GM13976 (cell line): ENCODE results near the gene EEA1.

Experiments
- DNase-seq: peaks from one replicate; pipeline ENCODE4 v3.0.0; 2012; ENCODE audit warnings: low spot score
- in situ Hi-C: fragments of 300-500 bp; cut with MboI; formaldehyde crosslinking; loops from one replicate; pipeline ENCODE4 v1.12.0; 2022; ENCODE audit warnings: low sequenced_read_pairs, mixed read lengths, inconsistent platforms; ENCODE audit not compliant: unreplicated experiment
- TF ChIP-seq, protein P1 (sequence below): IDR thresholded peaks from 2 replicates; pipeline ENCODE4 v1.5.1; 2012; ENCODE audit warnings: borderline replicate concordance, mild to moderate bottlenecking; ENCODE audit not compliant: insufficient read depth; ENCODE audit errors: extremely low read depth, missing control alignments, control extremely low read depth

Gene EEA1

DNA sequence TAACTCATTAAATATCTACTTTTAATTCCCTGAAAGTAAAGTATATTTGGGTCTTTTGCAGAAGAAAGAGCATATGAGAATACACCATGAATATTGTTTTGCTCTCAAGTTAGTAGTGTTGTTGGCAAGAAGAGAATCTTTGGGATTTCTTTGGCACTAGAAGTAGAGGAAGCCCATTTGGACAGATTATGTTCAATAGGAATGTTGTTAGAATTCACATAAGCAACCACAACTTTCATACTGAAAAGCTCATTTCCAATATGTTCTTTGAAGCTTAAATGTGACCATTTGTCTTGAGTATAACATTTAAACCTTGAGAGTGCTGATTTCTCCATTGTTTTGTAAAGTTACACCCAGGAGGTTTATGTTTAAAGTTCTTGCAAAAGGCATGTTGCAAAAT lies 188.7 kb downstream of the EEA1 start:
- TF ChIP-seq, protein P1, sequence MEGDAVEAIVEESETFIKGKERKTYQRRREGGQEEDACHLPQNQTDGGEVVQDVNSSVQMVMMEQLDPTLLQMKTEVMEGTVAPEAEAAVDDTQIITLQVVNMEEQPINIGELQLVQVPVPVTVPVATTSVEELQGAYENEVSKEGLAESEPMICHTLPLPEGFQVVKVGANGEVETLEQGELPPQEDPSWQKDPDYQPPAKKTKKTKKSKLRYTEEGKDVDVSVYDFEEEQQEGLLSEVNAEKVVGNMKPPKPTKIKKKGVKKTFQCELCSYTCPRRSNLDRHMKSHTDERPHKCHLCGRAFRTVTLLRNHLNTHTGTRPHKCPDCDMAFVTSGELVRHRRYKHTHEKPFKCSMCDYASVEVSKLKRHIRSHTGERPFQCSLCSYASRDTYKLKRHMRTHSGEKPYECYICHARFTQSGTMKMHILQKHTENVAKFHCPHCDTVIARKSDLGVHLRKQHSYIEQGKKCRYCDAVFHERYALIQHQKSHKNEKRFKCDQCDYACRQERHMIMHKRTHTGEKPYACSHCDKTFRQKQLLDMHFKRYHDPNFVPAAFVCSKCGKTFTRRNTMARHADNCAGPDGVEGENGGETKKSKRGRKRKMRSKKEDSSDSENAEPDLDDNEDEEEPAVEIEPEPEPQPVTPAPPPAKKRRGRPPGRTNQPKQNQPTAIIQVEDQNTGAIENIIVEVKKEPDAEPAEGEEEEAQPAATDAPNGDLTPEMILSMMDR, result no peak
- in situ Hi-C loops, result no loop called here
- DNase-seq, result no peak

DNA sequence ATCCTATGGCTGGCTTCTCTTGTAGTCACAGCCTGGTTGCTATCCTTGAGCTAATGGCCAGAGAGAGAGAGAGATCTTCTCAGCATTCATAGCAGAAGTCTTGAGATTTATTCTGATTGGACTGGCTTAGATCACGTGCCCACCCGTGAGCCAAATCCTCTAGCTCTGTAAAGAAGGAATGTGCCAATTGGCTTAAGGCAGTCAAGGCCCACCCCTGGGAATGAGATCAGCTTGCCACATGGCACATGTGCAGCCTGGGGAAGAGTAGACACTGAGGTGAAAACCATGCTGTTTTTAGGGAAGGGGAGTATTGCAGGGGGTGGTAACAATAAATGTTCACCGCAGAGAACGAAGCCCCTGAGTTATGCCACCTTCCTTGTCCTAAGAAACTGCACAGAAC lies 190.0 kb downstream of the EEA1 start:
- TF ChIP-seq, protein P1, result no peak
- no peak for DNase-seq
- in situ Hi-C loops, result no loop called here

DNA sequence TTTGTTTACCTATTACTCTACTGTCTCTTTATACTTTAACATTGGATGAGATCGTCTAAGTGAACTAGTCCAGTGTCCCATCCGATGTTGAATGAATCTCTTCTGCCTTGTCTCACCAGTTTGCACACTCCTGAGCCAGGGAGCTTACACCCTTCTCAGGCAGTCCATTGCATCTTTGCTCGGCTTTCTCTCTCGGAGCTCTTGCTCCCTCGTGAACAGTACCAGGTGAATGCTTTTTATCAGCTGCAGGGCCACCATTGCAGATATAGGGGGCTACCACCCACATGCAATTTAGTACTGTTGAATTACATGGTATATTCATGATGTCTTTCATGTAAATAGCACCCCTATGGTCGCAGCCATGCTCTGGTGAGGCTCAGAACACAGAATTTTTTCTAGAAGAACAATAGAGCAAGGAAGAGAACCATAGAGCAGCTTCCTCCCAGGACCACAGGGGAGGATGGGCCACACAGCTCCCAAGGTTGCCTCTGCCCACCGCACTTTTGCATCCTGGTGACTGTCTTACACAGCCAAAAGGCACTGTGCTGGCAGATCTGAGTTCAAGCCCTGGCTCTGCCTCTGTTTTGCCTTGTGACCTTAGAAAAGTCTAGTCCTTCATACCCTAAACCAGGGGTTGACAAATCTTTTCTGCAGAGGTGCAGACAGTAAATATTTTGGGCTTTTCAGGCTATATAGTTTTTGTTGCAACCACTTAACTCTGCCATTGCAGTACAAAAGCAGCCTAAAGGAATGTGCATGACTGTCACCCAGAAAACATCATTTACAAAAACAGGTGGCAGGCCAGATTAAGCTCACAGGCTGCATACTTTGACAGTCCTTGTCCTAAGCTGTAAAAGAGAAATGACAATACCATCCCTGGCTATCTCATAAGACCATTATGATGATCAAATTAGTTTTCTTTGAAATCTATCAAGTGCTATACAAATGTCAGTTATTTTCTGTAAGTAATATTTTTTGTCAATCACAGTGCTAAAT lies 190.9 kb downstream of the EEA1 start:
- no peak for DNase-seq
- in situ Hi-C loops, result no loop called here
- TF ChIP-seq, protein P1, result no peak

DNA sequence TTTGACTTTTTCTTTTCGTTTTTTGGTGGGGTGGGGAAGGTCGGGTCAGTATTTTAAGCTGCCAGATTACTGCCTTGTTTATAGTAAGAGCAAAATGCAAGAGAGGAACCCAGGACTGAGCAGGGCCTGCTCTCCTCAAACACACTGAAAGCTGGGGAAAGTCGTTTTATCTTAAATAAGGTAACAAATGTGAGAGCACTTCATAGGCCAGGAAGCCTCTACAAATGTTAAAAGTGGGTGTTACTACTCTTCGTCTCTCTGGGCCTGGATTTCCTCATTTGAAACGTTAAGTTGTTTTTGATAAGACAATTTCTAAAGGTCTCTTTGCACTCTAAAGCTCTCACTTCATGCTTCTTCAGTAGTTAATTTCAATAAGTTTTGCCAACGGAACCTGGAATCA lies 192.5 kb downstream of the EEA1 start:
- no peak for DNase-seq
- in situ Hi-C loops, result no loop called here
- TF ChIP-seq, protein P1, result no peak

DNA sequence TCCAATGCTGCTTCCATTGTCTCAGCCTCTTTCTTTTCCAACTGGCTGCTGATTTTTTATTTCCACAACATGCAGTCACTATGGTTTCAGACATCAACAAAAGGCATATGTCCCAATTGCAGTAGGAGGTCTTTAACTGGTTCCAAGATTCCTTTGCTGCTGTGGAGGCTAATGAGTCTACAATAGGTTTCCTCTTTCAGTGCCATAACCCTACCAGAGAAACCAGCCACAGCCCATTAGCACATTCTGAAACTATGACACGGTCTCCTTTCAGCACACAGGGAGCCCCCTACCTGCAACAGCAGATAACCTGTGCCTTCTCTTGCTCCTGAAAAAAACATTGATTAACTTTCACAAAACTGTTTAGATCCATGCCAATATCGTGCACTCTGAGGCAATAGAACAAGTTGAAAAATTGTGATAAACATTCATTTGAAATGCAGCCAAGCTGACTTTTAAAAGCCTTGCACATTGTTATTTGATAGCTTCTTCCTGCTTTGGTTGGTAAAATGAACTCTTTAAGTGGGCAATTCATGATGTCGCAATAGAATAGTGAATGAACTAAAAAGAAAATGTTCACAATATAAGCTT lies 193.9 kb downstream of the EEA1 start:
- DNase-seq, result no peak
- in situ Hi-C loops, result no loop called here
- TF ChIP-seq, protein P1, result no peak

DNA sequence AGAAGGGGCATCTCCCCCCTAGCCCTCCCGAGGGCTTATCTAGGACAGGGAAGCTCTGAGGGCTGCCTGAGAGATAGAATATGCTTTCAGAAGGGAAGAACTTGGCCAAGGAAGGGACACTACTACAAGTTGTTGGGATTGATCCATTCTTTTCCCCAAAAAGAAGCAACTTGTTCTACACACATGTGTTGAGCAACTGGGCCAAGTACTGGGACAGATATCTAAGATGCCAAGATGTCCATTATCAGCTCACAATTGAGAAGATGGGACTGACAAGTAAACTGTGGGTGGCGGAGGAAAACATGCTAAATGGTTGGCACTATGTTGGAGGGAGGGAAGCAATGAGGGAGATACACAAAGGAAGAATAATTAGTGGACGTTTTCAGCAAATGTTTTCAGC lies 195.4 kb downstream of the EEA1 start:
- in situ Hi-C loops, result no loop called here
- TF ChIP-seq, protein P1, result no peak
- DNase-seq, result no peak
